Measurements from ENCODE around the gene PAX2. TPM values are rescaled to one million over a fixed set of nuclear protein-coding genes. Genes with fewer than 3 reads are reported as not detected.

The PAX2 gene
- total RNA-seq, 6 experiments from 2014 or later = not detected

- peaks cover 40% of the 10 kb centered on the region for H3K4me1 Mint-ChIP-seq (ENCODE audit: low read depth)
- H3K4me3 Mint-ChIP-seq = no peak overlapping the region
- no peak overlapping the region for H3K27ac Mint-ChIP-seq
- peak; percentile 87 for TF ChIP-seq CTCF (IDR thresholded peaks at IDR 0.05)
- peaks cover 5% of the 10 kb centered on the region for H3K27me3 Mint-ChIP-seq (ENCODE audit: insufficient read depth)
- no peaks in the 10 kb centered on the region for H3K36me3 Mint-ChIP-seq (ENCODE audit: low read depth)
- peak; percentile 71 for DNase-seq
- no peaks in the 10 kb centered on the region for H3K9me3 Mint-ChIP-seq
These were observed 133.0 kb downstream of the PAX2 start for GRCh38 chr10:100878291-100878910.

Other genes starting within 250 kb of the PAX2 start
- gene SEC31B, start 225.7 kb upstream of the PAX2 start, total RNA-seq (2021; fragmentation: NEBNext Ultra II Directional; extraction: Animal tissue kit (Norgen Biotek cat#: 25700)) = 1 to 10 TPM; 2.3 to 4.1 (median 2.5) TPM
- gene NDUFB8, start 215.7 kb upstream of the PAX2 start, total RNA-seq (2021; fragmentation: NEBNext Ultra II Directional; extraction: Animal tissue kit (Norgen Biotek cat#: 25700)) = 100 to 1,000 TPM; 167 to 222 (median 198) TPM
- 10 to 100 TPM; 58.2 to 65.2 (median 58.9) TPM for gene HIF1AN, start 209.6 kb upstream of the PAX2 start, total RNA-seq (2021; fragmentation: NEBNext Ultra II Directional; extraction: Animal tissue kit (Norgen Biotek cat#: 25700))
- 10 to 100 TPM; 15.8 to 23.2 (median 20.9) TPM for gene SLF2, start 167.4 kb downstream of the PAX2 start, total RNA-seq (2021; fragmentation: NEBNext Ultra II Directional; extraction: Animal tissue kit (Norgen Biotek cat#: 25700))
- 1 to 10 TPM; 1.2 to 2.2 (median 1.9) TPM for gene SEMA4G, start 223.9 kb downstream of the PAX2 start, total RNA-seq (2021; fragmentation: NEBNext Ultra II Directional; extraction: Animal tissue kit (Norgen Biotek cat#: 25700))
- gene MRPL43, start 241.9 kb downstream of the PAX2 start, total RNA-seq (2021; fragmentation: NEBNext Ultra II Directional; extraction: Animal tissue kit (Norgen Biotek cat#: 25700)) = 100 to 1,000 TPM; 101 to 120 (median 115) TPM
- 1 to 10 TPM; 5.7 to 9.5 (median 7.0) TPM for gene TWNK, start 242.0 kb downstream of the PAX2 start, total RNA-seq (2021; fragmentation: NEBNext Ultra II Directional; extraction: Animal tissue kit (Norgen Biotek cat#: 25700))